ENCODE data around the gene ADD1. TPM values are rescaled to one million over a fixed set of nuclear protein-coding genes. Genes with fewer than 3 reads are reported as not detected.

Gene ADD1
- total RNA-seq, 2 donors from 2014 or later = 250 to 254 TPM

DNA sequence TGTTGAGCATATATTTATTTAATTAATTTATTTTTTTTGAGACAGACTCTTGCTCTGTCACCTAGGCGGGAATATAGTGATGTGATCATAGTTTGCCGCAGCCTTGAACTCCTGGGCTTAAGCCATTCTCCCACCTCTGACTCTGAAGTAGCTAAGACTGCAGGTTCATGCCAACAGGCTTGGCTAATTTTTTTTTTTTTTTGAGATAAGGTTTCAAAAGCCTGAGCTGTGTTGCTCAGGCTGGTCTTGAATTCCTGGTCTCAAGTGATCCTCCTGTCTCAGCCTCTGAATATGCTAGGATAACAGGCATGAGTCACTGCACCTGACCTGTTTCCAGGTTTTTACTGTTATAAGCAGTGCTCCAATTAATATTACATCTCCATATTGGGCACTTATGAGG, 4.8 kb downstream of the ADD1 start:
- DNase-seq = no peak
- ATAC-seq = no peak
- intact Hi-C loops (cut with DNase I, micrococcal nuclease) = no loop called here

GRCh38 chr4:2849267-2850152, 5.9 kb downstream of the ADD1 start:
- no peak for DNase-seq
- peak; percentile 73 for ATAC-seq
- intact Hi-C loops (cut with DNase I, micrococcal nuclease) = no loop called here

- ATAC-seq = no peak
- intact Hi-C loops (cut with DNase I, micrococcal nuclease) = no loop called here
- DNase-seq = no peak
These were observed 7.5 kb downstream of the ADD1 start for GRCh38 chr4:2850966-2851798.

GRCh38 chr4:2852481-2852921, 8.9 kb downstream of the ADD1 start:
- DNase-seq = peak; percentile 50 to 64
- ATAC-seq = peak; percentile 76
- intact Hi-C loops (cut with DNase I, micrococcal nuclease) = no loop called here

- DNase-seq = no peak
- ATAC-seq = no peak
- intact Hi-C loops (cut with DNase I, micrococcal nuclease) = no loop called here
These were observed 11.9 kb downstream of the ADD1 start for GRCh38 chr4:2855584-2855983.

DNA sequence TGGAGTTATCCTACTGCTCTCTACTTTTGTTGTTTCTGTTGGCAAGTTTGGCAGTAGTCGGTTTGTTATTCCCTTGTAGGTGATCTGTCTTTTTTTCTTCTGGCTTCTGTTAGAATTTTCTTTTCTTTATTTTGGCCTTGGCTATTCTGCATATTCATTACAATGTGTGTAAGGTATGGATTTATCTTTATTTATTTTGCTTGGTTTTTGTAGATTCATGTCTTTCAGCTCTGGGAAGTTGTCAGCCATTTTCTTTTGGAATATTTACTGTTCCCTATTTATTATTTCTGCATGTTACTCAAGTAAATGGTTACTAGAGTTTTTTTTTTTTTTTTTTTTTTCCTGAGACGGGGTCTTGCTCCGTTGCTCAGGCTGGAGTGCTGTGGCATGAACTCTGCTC, 12.6 kb downstream of the ADD1 start:
- ATAC-seq = no peak
- no peak for DNase-seq

DNA sequence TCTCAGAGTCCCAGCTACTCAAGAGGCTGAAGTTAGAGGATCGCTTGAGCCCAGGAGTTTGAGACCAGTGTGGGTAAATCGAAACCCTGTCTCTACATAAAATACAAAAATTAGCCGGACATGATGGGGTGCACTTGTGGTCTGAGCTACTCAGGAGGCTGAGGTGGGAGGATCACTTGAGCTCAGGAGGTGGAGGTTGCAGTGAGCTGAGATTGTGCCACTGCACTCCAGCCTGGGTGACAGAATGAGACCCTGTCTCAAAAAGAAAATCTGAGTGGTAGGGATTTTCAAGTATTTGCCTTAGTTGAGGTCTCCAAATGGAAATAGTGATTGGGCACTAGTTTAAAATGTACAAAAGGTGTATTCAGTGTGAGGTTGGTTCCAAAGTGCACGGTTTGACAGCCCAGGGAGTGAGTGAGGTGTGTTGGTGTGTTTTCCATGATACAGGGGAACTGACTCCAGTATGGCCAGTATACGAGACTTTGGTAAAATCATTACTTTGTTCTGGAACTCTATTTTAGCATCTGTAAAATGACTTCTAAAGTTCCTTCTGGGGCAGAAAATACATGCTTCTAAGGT, 13.8 kb downstream of the ADD1 start:
- DNase-seq = no peak
- intact Hi-C loops (cut with DNase I, micrococcal nuclease) = no loop called here
- ATAC-seq = peak; percentile 56

More for the DNA sequence above, 12.6 kb downstream of the ADD1 start:
- intact Hi-C loops (cut with DNase I, micrococcal nuclease) = no loop called here

DNA sequence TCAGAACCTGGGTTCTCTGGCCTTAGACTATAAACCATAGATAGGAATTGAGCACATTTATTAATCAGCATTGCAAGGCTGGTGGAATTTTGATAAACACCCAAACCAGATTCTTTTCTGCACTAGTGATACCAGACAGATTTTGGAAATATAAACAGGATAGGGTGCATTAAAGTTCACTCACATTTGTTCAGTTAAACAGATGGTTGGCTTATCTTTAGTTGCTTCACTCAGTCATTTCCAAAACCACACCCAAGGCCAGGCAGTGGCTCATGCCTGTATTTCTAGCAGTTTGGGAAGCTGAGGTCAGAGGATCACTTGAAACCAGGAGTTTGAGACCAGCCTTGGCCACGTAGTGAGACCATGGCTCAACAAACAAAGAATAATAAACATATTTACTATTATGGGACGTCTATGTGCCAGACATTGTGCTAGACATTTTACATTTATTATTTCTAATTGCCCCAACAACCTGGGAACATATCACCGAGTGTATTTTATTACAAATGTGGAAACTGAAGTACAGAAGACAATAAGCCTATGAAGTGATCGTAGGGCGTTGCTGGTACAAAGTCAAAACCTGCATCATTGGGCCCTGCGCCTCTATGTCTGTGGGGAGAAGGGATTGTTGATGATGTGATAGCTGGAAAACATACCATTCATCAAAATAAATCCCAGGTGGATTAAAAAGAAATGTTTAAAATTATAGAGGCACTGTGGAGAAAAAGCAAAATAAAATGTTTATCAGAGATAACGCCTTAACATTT, 15.0 kb downstream of the ADD1 start:
- intact Hi-C loops (cut with DNase I, micrococcal nuclease) = no loop called here
- ATAC-seq (peak; percentile 78), DNase-seq (no peak)

- DNase-seq (no peak), ATAC-seq (no peak)
- intact Hi-C loops (cut with DNase I, micrococcal nuclease) = no loop called here
These were observed 15.9 kb downstream of the ADD1 start for GRCh38 chr4:2859514-2859913.

- ATAC-seq (peak; percentile 18), DNase-seq (no peak)
- intact Hi-C loops (cut with DNase I, micrococcal nuclease) = no loop called here
These were observed 17.0 kb downstream of the ADD1 start for GRCh38 chr4:2860391-2861348.

GRCh38 chr4:2861631-2862436, 18.2 kb downstream of the ADD1 start:
- ATAC-seq (no peak), DNase-seq (no peak)
- intact Hi-C loops (cut with DNase I, micrococcal nuclease) = no loop called here

DNA sequence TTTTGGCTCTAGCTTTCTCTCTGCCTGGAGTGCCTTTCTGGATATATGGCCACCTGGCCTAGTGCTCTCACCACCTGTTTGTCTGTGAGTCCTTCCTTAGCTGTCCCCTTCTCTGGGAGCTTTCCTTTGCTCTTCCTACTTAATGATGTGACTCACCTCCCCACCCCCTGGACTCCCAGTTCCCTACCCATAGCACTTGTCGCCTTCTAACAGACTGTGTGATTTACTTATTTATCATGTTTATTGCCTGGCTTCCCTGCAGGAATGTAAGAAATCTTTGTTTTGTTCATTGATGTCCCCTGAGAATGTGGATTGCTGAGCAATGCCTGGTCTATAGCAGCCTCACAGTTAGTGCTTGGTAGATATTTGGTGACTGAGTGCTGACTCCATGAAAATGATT, 18.9 kb downstream of the ADD1 start:
- DNase-seq = no peak
- intact Hi-C loops (cut with DNase I, micrococcal nuclease) = no loop called here
- no peak for ATAC-seq

DNA sequence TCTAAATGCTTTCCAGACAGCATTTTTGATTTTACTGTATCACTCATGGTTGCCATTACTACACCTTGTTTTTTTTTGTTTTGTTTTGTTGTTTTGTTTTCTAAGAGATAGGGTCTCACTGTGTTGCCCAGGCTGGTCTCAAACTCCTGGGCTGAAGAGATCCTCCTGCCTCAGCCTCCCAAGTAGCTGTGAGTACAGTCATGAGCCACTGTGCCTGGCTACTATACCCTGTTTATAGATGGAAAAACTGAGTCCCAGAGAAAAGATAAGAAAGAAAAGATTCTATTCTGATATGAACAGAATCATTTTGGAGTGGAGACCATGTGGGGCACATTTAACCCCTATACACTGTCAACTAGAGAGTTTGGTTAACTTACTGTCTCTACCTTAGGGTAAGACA, 20.0 kb downstream of the ADD1 start:
- no peak for DNase-seq
- ATAC-seq = no peak
- intact Hi-C loops (cut with DNase I, micrococcal nuclease) = no loop called here

DNA sequence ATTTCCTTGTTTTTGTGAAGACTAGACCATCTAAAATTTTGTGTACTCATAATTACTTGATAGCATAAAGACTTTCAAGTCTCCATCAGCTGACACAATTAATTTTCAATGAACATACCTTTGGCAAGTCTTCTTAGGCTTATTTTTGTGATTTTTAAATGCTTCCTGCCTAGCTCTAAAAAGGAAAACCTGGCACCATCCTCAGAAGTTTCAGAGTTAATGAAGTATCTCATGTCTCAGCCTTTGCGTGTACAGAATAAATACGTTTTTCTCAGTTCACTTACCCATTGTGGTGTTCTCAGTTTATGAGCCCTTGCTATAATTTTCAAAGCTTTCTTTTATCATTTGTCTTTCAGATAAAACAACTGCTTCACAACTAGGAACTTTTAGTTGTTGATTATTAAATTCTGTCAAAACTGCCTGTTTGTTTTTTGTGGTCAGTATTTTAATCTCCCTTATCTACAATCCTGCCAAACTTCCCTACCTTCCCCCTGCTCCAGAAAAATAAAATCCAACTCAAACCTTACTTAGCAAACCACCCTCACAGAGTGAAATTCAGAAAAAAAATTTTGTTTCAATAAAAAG, 21.6 kb downstream of the ADD1 start:
- DNase-seq = no peak
- ATAC-seq = no peak
- intact Hi-C loops (cut with DNase I, micrococcal nuclease) = no loop called here

GRCh38 chr4:2866160-2866861, 22.7 kb downstream of the ADD1 start:
- DNase-seq (no peak), ATAC-seq (no peak)
- intact Hi-C loops (cut with DNase I, micrococcal nuclease) = no loop called here

DNA sequence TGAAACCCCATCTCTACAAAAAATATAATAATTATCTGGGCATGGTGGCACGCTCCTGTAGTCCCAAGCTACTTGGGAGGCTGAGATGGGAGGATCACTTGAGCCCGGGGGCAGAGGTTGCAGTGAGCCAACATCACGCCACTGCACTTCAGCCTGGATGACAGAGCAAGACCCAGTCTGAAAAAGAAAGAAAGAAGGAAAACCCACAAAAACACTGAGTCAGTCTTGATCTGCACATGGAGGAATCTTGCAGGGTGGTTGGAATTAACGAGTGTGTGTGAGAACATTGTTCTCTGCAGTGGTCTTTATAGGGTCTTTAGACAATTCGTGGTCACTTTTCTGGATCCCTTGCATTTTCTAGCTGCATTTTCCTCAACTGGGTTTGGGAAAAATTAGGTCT, 23.2 kb downstream of the ADD1 start:
- intact Hi-C loops (cut with DNase I, micrococcal nuclease) = no loop called here
- ATAC-seq (no peak), DNase-seq (no peak)
